Measurements from ENCODE around the gene MAST4. TPM values are rescaled to one million over a fixed set of nuclear protein-coding genes. Genes with fewer than 3 reads are reported as not detected.

The MAST4 gene
- total and polyA plus RNA-seq, 2 of the 8 experiments (the other 6 are each of a cell fraction or from before 2014, with no cell fraction given): 1.5 to 2.6 TPM

DNA sequence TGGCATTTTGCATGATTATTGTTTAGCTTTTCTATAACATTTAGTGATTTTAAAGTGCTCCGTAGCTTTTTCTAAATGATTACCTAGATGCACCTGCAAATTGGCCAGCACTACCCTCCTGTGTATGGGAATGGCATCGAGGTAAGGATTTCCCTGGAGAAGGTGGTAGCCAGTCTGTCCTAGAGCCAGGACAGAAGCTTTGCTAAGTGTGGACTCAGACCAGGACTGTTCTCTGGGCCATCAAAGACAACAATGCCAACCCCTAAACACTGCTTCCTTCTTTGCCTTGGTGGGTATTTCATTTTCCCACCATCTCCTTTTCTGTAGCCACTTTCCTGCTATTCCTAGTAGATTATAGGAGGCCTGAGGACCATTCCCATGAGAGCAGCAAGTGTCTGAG, 547.4 kb downstream of the MAST4 start (continued):
- TF ChIP-seq, protein P1, sequence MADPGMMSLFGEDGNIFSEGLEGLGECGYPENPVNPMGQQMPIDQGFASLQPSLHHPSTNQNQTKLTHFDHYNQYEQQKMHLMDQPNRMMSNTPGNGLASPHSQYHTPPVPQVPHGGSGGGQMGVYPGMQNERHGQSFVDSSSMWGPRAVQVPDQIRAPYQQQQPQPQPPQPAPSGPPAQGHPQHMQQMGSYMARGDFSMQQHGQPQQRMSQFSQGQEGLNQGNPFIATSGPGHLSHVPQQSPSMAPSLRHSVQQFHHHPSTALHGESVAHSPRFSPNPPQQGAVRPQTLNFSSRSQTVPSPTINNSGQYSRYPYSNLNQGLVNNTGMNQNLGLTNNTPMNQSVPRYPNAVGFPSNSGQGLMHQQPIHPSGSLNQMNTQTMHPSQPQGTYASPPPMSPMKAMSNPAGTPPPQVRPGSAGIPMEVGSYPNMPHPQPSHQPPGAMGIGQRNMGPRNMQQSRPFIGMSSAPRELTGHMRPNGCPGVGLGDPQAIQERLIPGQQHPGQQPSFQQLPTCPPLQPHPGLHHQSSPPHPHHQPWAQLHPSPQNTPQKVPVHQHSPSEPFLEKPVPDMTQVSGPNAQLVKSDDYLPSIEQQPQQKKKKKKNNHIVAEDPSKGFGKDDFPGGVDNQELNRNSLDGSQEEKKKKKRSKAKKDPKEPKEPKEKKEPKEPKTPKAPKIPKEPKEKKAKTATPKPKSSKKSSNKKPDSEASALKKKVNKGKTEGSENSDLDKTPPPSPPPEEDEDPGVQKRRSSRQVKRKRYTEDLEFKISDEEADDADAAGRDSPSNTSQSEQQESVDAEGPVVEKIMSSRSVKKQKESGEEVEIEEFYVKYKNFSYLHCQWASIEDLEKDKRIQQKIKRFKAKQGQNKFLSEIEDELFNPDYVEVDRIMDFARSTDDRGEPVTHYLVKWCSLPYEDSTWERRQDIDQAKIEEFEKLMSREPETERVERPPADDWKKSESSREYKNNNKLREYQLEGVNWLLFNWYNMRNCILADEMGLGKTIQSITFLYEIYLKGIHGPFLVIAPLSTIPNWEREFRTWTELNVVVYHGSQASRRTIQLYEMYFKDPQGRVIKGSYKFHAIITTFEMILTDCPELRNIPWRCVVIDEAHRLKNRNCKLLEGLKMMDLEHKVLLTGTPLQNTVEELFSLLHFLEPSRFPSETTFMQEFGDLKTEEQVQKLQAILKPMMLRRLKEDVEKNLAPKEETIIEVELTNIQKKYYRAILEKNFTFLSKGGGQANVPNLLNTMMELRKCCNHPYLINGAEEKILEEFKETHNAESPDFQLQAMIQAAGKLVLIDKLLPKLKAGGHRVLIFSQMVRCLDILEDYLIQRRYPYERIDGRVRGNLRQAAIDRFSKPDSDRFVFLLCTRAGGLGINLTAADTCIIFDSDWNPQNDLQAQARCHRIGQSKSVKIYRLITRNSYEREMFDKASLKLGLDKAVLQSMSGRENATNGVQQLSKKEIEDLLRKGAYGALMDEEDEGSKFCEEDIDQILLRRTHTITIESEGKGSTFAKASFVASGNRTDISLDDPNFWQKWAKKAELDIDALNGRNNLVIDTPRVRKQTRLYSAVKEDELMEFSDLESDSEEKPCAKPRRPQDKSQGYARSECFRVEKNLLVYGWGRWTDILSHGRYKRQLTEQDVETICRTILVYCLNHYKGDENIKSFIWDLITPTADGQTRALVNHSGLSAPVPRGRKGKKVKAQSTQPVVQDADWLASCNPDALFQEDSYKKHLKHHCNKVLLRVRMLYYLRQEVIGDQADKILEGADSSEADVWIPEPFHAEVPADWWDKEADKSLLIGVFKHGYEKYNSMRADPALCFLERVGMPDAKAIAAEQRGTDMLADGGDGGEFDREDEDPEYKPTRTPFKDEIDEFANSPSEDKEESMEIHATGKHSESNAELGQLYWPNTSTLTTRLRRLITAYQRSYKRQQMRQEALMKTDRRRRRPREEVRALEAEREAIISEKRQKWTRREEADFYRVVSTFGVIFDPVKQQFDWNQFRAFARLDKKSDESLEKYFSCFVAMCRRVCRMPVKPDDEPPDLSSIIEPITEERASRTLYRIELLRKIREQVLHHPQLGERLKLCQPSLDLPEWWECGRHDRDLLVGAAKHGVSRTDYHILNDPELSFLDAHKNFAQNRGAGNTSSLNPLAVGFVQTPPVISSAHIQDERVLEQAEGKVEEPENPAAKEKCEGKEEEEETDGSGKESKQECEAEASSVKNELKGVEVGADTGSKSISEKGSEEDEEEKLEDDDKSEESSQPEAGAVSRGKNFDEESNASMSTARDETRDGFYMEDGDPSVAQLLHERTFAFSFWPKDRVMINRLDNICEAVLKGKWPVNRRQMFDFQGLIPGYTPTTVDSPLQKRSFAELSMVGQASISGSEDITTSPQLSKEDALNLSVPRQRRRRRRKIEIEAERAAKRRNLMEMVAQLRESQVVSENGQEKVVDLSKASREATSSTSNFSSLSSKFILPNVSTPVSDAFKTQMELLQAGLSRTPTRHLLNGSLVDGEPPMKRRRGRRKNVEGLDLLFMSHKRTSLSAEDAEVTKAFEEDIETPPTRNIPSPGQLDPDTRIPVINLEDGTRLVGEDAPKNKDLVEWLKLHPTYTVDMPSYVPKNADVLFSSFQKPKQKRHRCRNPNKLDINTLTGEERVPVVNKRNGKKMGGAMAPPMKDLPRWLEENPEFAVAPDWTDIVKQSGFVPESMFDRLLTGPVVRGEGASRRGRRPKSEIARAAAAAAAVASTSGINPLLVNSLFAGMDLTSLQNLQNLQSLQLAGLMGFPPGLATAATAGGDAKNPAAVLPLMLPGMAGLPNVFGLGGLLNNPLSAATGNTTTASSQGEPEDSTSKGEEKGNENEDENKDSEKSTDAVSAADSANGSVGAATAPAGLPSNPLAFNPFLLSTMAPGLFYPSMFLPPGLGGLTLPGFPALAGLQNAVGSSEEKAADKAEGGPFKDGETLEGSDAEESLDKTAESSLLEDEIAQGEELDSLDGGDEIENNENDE (IDR thresholded peaks at IDR 0.05; ENCODE audit: insufficient replicate concordance, low read length): no peak
- TF ChIP-seq RBBP5 (IDR thresholded peaks at IDR 0.05; ENCODE audit: borderline replicate concordance, low read depth, low read length) (no peak), JUN (IDR thresholded peaks at IDR 0.05; ENCODE audit: low read depth, low read length) (no peak), GTF2F1 (IDR thresholded peaks at IDR 0.05; ENCODE audit: borderline replicate concordance, low read depth, low read length) (no peak), TAF7 (optimal IDR thresholded peaks at IDR 0.05; ENCODE audit: borderline replicate concordance, low read depth, low read length) (no peak), ASH2L (IDR thresholded peaks at IDR 0.05; ENCODE audit: low read length) (no peak)

Measured in H1 (cell line).